Natural killer cell (primary cell): ENCODE data around the gene MICALL2. TPM values are rescaled to one million over a fixed set of nuclear protein-coding genes. Genes with fewer than 3 reads are reported as not detected.
"Not testable (repeated sequence)": the region's sequence is repeated elsewhere in the genome, so short reads cannot be mapped to it uniquely, and the experiment has no call there.

ENCODE experiments used
- ATAC-seq, 3 donors: fragments of 150-1000 bp in 2 of 3; fragments of 200-7000 bp in 1 of 3; cut with Tn5 transposase; 1 replicate in 1 of 3; 2 replicates in 2 of 3; pipeline ENCODE4 v1.10.0; 2021; ENCODE audit warnings: mild to moderate bottlenecking in 2 of 3, moderate library complexity in 2 of 3
- DNase-seq, 2 donors: peaks; one replicate each; pipeline versions ENCODE4 v3.0.0 to v3.0.0-alpha.2; 2013 to 2021; ENCODE audit warnings: mixed read lengths in 1 of 2
- H3K27ac ChIP-seq: one replicate; pipeline ENCODE4 v1.5.1; 2013; ENCODE audit warnings: mild to moderate bottlenecking, low read length
- H3K27me3 ChIP-seq: one replicate; pipeline ENCODE4 v1.6.1; 2013; ENCODE audit warnings: low read length; ENCODE audit not compliant: control insufficient read depth, insufficient read depth
- H3K36me3 ChIP-seq: one replicate; pipeline ENCODE4 v1.6.1; 2013; ENCODE audit warnings: low read length; ENCODE audit not compliant: control insufficient read depth, insufficient read depth
- H3K4me1 ChIP-seq: one replicate; pipeline ENCODE4 v1.6.1; 2013; ENCODE audit warnings: low read length; ENCODE audit not compliant: control insufficient read depth, insufficient read depth
- H3K4me3 ChIP-seq: one replicate; pipeline ENCODE4 v1.5.1; 2013; ENCODE audit warnings: low read length
- H3K9me3 ChIP-seq: one replicate; pipeline ENCODE4 v1.6.1; 2013; ENCODE audit warnings: low read length; ENCODE audit not compliant: control insufficient read depth, insufficient read depth
- H3K27ac Mint-ChIP-seq, 2 donors: one replicate each; pipeline ENCODE4 v1.8.0; 2022; ENCODE audit warnings: mild to moderate bottlenecking in 2 of 2, mixed read lengths in 2 of 2, moderate library complexity in 1 of 2
- H3K27me3 Mint-ChIP-seq, 2 donors: one replicate each; pipeline ENCODE4 v1.8.0; 2022; ENCODE audit warnings: low read depth in 2 of 2, mixed read lengths in 2 of 2
- H3K36me3 Mint-ChIP-seq: one replicate; pipeline ENCODE4 v1.8.0; 2022; ENCODE audit warnings: mixed read lengths
- H3K4me1 Mint-ChIP-seq, 2 donors: one replicate each; pipeline ENCODE4 v1.8.0; 2022; ENCODE audit warnings: mixed read lengths in 2 of 2
- H3K4me3 Mint-ChIP-seq: one replicate; pipeline ENCODE4 v1.8.0; 2022; ENCODE audit warnings: mild to moderate bottlenecking, moderate library complexity, mixed read lengths
- H3K9me3 Mint-ChIP-seq, 2 donors: one replicate each; pipeline ENCODE4 v1.8.0; 2022; ENCODE audit warnings: mixed read lengths in 2 of 2
- WGBS: methylation state at CpG from one replicate; pipeline ENCODE4 v1.1.7; 2013; ENCODE audit warnings: missing lambda C conversion rate; ENCODE audit not compliant: insufficient coverage; 5-methylcytosine and 5-hydroxymethylcytosine counted together
- intact Hi-C: fragments of 100-400 bp; cut with micrococcal nuclease; formaldehyde crosslinking; loops from one replicate; pipeline ENCODE4 v1.14.2; 2022
- total RNA-seq, 4 donors: library from RNA; stranded (reverse); fragments of 120-200 nt in 1 of 4; gene quantifications; one replicate each; pipeline versions ENCODE4 v1.2.3 to v1.2.4, GENCODE V29; 2013 to 2022
- TF ChIP-seq, protein P1 (sequence below): fragments of 200-600 bp; IDR thresholded peaks from one replicate; pipeline ENCODE4 v1.8.0; 2022; ENCODE audit warnings: antibody characterized with exemption

MICALL2 gene
- total RNA-seq, 3 donors from 2014 or later (not counting 1 experiment from before 2014, with no cell fraction given), result 2.5 to 4.4 (median 2.8) TPM

DNA sequence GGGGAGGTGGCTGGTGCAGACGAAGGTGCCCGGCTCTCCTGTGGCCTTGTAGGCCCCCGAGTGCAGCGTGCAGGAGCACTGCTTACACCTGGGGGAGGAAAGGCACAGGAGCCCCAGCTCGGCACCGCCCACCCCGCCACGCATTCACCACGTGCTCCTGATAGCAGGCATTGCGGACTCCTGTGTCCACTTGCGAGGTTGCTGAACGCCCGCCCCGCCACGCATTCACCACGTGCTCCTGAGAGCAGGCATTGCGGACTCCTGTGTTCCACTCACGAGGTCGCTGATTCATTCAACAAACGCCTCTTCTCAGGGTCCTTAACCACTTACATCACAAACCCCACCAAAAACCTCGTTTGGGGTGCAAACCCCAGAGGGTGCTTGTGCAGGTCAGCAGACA is 13.9 kb downstream of the MICALL2 start:
- Mint-ChIP-seq H3K9me3 (no peaks in the 10 kb centered on the region), H3K4me1 (no peaks in the 10 kb centered on the region)
- no peak for ATAC-seq

DNA sequence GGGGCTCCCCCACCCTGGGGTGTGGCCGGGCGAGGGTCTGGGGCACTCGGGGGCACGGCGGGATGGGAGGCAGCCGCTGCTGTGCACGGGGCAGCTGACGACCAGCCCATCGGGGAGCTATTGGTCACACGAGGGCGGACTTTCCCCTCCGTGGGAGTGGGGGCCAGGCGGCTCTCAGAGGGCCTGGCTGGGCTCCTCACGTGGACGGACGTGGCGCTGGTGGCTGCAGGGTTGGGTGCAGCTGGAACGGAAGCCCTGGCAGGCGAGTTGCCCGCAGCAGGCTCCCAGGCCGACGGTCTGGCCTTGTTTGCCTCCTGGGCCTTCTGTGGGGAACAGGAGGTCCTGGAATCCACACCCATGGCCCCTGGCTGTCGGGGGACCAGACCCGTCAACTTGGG is 14.3 kb downstream of the MICALL2 start:
- H3K36me3 Mint-ChIP-seq, result no peaks in the 10 kb centered on the region
- Histone ChIP-seq H3K27ac (no peak overlapping the region), H3K9me3 (no peaks in the 10 kb centered on the region), H3K36me3 (no peaks in the 10 kb centered on the region), H3K4me1 (no peaks in the 10 kb centered on the region), H3K27me3 (no peaks in the 10 kb centered on the region), H3K4me3 (no peak overlapping the region)
- no peaks in the 10 kb centered on the region for H3K4me1 Mint-ChIP-seq
- DNase-seq (no peak), ATAC-seq (no peak)
- intact Hi-C loops, result no loop called here
- H3K9me3 Mint-ChIP-seq, result no peaks in the 10 kb centered on the region
- no peaks in the 10 kb centered on the region for H3K27me3 Mint-ChIP-seq
- 89% methylated on average over 24 of the region's 24 CpGs for WGBS
- no peak overlapping the region for H3K4me3 Mint-ChIP-seq
- TF ChIP-seq, protein P1, sequence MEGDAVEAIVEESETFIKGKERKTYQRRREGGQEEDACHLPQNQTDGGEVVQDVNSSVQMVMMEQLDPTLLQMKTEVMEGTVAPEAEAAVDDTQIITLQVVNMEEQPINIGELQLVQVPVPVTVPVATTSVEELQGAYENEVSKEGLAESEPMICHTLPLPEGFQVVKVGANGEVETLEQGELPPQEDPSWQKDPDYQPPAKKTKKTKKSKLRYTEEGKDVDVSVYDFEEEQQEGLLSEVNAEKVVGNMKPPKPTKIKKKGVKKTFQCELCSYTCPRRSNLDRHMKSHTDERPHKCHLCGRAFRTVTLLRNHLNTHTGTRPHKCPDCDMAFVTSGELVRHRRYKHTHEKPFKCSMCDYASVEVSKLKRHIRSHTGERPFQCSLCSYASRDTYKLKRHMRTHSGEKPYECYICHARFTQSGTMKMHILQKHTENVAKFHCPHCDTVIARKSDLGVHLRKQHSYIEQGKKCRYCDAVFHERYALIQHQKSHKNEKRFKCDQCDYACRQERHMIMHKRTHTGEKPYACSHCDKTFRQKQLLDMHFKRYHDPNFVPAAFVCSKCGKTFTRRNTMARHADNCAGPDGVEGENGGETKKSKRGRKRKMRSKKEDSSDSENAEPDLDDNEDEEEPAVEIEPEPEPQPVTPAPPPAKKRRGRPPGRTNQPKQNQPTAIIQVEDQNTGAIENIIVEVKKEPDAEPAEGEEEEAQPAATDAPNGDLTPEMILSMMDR, result no peak
- H3K27ac Mint-ChIP-seq, result no peak overlapping the region

More for the DNA sequence above, 13.9 kb downstream of the MICALL2 start:
- no peak for DNase-seq
- TF ChIP-seq, protein P1, result no peak
- no peak overlapping the region for H3K27ac ChIP-seq
- H3K4me1 ChIP-seq, result no peaks in the 10 kb centered on the region
- H3K27ac Mint-ChIP-seq, result no peak overlapping the region
- no peaks in the 10 kb centered on the region for H3K36me3 ChIP-seq
- H3K9me3 ChIP-seq, result no peaks in the 10 kb centered on the region
- H3K27me3 Mint-ChIP-seq, result no peaks in the 10 kb centered on the region
- no peak overlapping the region for H3K4me3 ChIP-seq
- intact Hi-C loops, result no loop called here
- H3K27me3 ChIP-seq, result no peaks in the 10 kb centered on the region
- H3K4me3 Mint-ChIP-seq, result no peak overlapping the region
- no peaks in the 10 kb centered on the region for H3K36me3 Mint-ChIP-seq
- WGBS, result 89% methylated on average over 21 of the region's 21 CpGs

DNA sequence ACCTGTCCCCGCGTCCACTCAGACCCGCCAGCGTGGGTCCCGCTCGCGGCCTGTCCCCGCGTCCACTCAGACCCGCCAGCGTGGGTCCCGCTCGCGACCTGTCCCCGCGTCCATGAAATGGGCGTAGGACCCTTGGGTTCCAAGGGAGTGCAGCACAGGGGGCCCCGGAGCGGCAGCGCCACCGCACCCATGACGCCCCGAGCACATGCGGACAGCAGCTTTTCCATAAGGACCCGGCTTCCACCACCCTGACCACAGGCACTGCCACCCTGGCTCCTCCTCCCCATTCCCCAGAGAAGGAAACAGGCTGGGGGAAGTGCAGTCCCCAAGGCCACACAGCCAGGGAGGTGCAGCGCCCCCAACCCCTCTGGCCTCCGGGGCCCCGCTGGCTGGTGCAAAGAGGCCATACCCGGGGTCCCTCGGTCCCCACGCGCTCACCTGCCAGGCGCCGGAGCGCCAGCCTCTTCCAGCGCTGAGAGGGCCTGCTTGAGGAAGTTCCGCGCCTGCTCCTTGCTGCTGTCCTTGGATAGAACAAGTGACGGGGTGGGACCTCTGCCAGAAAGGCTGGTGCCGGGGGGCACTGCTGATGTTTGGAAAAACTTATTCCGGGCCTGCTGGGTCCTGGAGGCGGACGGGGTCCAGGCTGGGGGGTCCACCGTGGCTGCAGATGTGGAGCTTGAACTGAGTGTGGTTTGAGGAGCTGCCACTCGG is 14.9 kb downstream of the MICALL2 start:
- no peak overlapping the region for H3K27ac ChIP-seq
- DNase-seq, result no peak
- H3K4me1 Mint-ChIP-seq, result no peaks in the 10 kb centered on the region
- TF ChIP-seq, protein P1, result no peak
- no peak for ATAC-seq
- H3K36me3 ChIP-seq, result no peaks in the 10 kb centered on the region
- H3K4me3 ChIP-seq, result no peak overlapping the region
- H3K9me3 ChIP-seq, result no peaks in the 10 kb centered on the region
- no peak overlapping the region for H3K27ac Mint-ChIP-seq
- H3K4me3 Mint-ChIP-seq, result no peak overlapping the region
- 93% methylated on average over 45 of the region's 45 CpGs for WGBS
- no peaks in the 10 kb centered on the region for H3K27me3 Mint-ChIP-seq
- no peaks in the 10 kb centered on the region for H3K4me1 ChIP-seq
- no peaks in the 10 kb centered on the region for H3K9me3 Mint-ChIP-seq
- no peaks in the 10 kb centered on the region for H3K27me3 ChIP-seq
- intact Hi-C loops, result no loop called here
- H3K36me3 Mint-ChIP-seq, result no peaks in the 10 kb centered on the region

DNA sequence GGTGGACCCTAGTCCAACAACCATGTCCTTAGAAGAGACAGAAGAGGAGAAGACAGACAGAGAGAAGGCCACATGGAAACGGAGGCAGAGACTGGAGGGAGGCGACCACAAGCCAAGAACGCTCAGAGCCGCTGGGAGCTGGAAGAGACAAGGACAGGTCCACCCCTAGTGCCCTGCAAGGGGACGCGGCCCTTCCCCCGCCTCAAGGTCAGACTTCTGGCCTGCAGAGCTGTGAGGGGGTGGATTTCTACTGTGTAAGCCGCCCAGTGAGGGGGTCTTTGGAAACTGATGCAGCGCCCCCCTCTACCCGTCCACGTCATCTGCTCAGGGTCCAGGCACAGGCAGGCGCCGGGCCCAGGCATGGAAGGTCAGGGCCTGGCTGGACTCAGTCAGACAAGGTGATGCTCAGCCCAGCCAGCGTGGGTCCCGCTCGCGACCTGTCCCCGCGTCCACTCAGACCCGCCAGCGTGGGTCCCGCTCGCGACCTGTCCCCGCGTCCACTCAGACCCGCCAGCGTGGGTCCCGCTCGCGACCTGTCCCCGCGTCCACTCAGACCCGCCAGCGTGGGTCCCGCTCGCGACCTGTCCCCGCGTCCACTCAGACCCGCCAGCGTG is 15.6 kb downstream of the MICALL2 start:
- H3K4me1 Mint-ChIP-seq, H3K4me1 ChIP-seq, H3K9me3 Mint-ChIP-seq, DNase-seq, intact Hi-C loops, ATAC-seq, H3K36me3 Mint-ChIP-seq, H3K27me3 ChIP-seq, H3K27ac ChIP-seq, H3K4me3 ChIP-seq, H3K4me3 Mint-ChIP-seq, H3K9me3 ChIP-seq, H3K27ac Mint-ChIP-seq, H3K36me3 ChIP-seq, H3K27me3 Mint-ChIP-seq: not testable (repeated sequence)
- WGBS, result 95% methylated on average over 14 of the region's 42 CpGs
